Smooth muscle cell of the pulmonary artery (primary cell): Measurements from ENCODE around the gene CNTNAP4. TPM values are rescaled to one million over a fixed set of nuclear protein-coding genes. Genes with fewer than 3 reads are reported as not detected.

ENCODE experiments used
- total RNA-seq: library from RNA; depleted of rRNA; stranded (reverse); fragments of >200 nt; gene quantifications from 2 replicates; pipeline ENCODE4 v1.2.3, GENCODE V29; 2014

CNTNAP4 gene
- total RNA-seq: under 0.01 TPM in 1 of 2 replicates, not detected in the other

GRCh38 chr16:76276745-76277438, at the start of gene CNTNAP4:
TSS of gene CNTNAP4 (plus strand) at chr16:76277401. CDS start at chr16:76277663, 262 bp downstream.

